ENCODE data around the gene GZF1. TPM values are rescaled to one million over a fixed set of nuclear protein-coding genes. Genes with fewer than 3 reads are reported as not detected.
A peak's percentile ranks its signal among the peaks of the same experiment; 100 is the strongest.

GZF1 gene
- total and polyA plus RNA-seq, 8 donors, result 11.8 to 18.0 (median 13.5) TPM

- peak; percentile 21 to 28 for TF ChIP-seq CTCF (IDR thresholded peaks at IDR 0.05)
- peak; percentile 83 for ATAC-seq
- H3K36me3 ChIP-seq, result peaks cover 0 to 10% of the 10 kb centered on the region in 2 donors
- intact Hi-C loops (cut with DNase I), result loop anchor here in 1 of 2 donors (10.0 kb wide), 1 partner anchor 655 kb away; no protein-coding TSS in a partner anchor
- H3K4me3 ChIP-seq, result peak overlapping the region; percentile 98
- H3K27ac ChIP-seq, result peak overlapping the region; percentile 99 to 100
- H3K27me3 ChIP-seq, result no peaks in the 10 kb centered on the region
- H3K9me3 ChIP-seq, result no peaks in the 10 kb centered on the region
- peaks cover 17 to 25% of the 10 kb centered on the region in 2 donors for H3K4me1 ChIP-seq
- DNase-seq, result peak in 2 of 4 donors; percentile 82 to 92
These were observed 12.4 kb upstream of the GZF1 start for GRCh38 chr20:23349338-23350195.

DNA sequence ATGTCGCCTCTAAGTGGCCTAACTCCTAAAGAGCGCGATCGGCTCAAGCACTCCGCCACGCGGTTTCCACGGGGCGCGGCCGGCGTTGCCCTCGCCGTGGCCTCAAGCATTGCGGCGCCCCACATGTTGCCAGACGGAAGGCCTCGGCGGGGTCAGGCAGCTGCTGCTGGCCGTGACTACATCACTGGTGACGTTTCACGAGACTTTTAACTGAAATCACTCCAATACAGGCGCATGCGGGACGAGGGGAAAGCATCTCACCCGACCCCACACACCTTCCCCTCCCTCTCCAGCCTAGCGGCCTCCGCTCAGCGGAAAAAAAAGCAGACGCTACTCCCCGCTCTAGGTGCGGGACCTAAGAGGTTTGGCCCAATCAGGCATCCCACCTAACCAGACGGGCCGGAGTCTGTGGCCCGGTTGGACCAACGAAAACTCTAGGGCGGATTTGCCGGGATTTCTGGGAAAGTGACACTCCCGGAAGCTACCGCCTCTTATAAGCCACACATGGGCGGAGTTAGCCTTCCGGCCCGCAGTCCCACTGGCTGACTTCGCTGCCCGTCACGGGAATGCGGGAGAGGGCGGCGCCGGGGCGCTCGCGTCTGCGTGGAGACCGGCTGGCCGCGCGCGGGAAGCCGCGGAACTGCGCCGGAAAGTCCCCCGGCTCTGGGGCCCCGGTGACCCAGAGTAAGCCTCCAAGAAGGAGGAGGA, 11.6 kb upstream of the GZF1 start, which contains the start of gene NXT1:
Gene NXT1, plus strand, starts transcription at position 596 of the 708 bp plus-strand sequence. CDS start 3,251 bp downstream, outside the sequence.
- Histone ChIP-seq H3K9me3 (no peaks in the 10 kb centered on the region), H3K36me3 (peaks cover 0 to 16% of the 10 kb centered on the region in 2 donors), H3K27me3 (no peaks in the 10 kb centered on the region), H3K4me3 (peak within 1 kb of the TSS; percentile 98), H3K27ac (peak within 1 kb of the TSS; percentile 99 to 100), H3K4me1 (peaks cover 17 to 25% of the 10 kb centered on the region in 2 donors)
- peak; percentile 94 for ATAC-seq
- intact Hi-C loops (cut with DNase I), result no loop called here
- peak; percentile 96 to 98 (median 96) for DNase-seq
- no peak for TF ChIP-seq CTCF (IDR thresholded peaks at IDR 0.05)

GRCh38 chr20:23350904-23351838, 10.8 kb upstream of the GZF1 start:
- no peak for TF ChIP-seq CTCF (IDR thresholded peaks at IDR 0.05)
- Histone ChIP-seq H3K9me3 (no peaks in the 10 kb centered on the region), H3K27me3 (no peaks in the 10 kb centered on the region), H3K27ac (peak overlapping the region; percentile 99 to 100), H3K4me1 (peaks cover 17 to 25% of the 10 kb centered on the region in 2 donors), H3K4me3 (peak overlapping the region; percentile 98), H3K36me3 (peaks cover 0 to 24% of the 10 kb centered on the region in 2 donors)
- DNase-seq, result peak in 3 of 4 donors; percentile 32 to 65 (median 60)
- intact Hi-C loops (cut with DNase I), result no loop called here
- ATAC-seq, result peak; percentile 28

GRCh38 chr20:23356203-23356602, 5.8 kb upstream of the GZF1 start:
- Histone ChIP-seq H3K9me3 (no peaks in the 10 kb centered on the region), H3K27ac (no peak overlapping the region), H3K4me3 (no peak overlapping the region), H3K4me1 (peaks cover 20 to 47% of the 10 kb centered on the region in 2 donors), H3K27me3 (no peaks in the 10 kb centered on the region), H3K36me3 (peaks cover 0 to 27% of the 10 kb centered on the region in 2 donors)
- ATAC-seq (no peak), DNase-seq (peak in 1 of 4 donors; percentile 79)
- no peak for TF ChIP-seq CTCF (IDR thresholded peaks at IDR 0.05)
- intact Hi-C loops (cut with DNase I), result no loop called here

Data from left lung (tissue), 10 donors.